K562 (cell line): ENCODE data around the gene RDH16. TPM values are rescaled to one million over a fixed set of nuclear protein-coding genes. Genes with fewer than 3 reads are reported as not detected.
A peak's percentile ranks its signal among the peaks of the same experiment; 100 is the strongest.

Experiments
- ATF6 ChIP-seq: sonication (generic); formaldehyde crosslinking; IDR thresholded peaks from 2 replicates; pipeline ENCODE4 v1.4.0; 2020; ENCODE audit warnings: mild to moderate bottlenecking, missing genetic modification reagents
- CHD1 ChIP-seq: fragments of 200-600 bp; sonication (generic); IDR thresholded peaks from one replicate; pipeline ENCODE4 v1.6.1; 2012; ENCODE audit warnings: mild to moderate bottlenecking, moderate library complexity, low read length, inconsistent platforms
- E2F6 ChIP-seq, 2 experiments: IDR thresholded peaks; 2 replicates each; pipeline ENCODE4 v1.6.1; 2011; ENCODE audit warnings: borderline replicate concordance in 1 of 2, control low read depth in 1 of 2, low read depth in 1 of 2, low read length in 1 of 2, mild to moderate bottlenecking in 1 of 2, mixed read lengths in 1 of 2, moderate library complexity in 1 of 2; ENCODE audit not compliant: insufficient read depth in 1 of 2, insufficient read length in 1 of 2, poor library complexity in 1 of 2, severe bottlenecking in 1 of 2; ENCODE audit errors: extremely low read depth in 1 of 2
- FOXA1 ChIP-seq: fragments of 450-650 bp; IDR thresholded peaks from 2 replicates; pipeline ENCODE4 v1.6.1; 2016; ENCODE audit warnings: mild to moderate bottlenecking, borderline replicate concordance
- FOXA3 ChIP-seq, 2 experiments: fragments of 450-650 bp in 1 of 2; sonication (generic) in 1 of 2; formaldehyde crosslinking; IDR thresholded peaks in 1 of 2; conservative IDR thresholded peaks in 1 of 2; 2 replicates each; pipeline versions ENCODE4 v1.4.0 to v1.8.0; 2020 to 2022; ENCODE audit warnings: mild to moderate bottlenecking in 2 of 2, missing genetic modification reagents in 1 of 2
- GTF2A2 ChIP-seq: IDR thresholded peaks from 2 replicates; pipeline ENCODE4 v1.6.1; 2016; ENCODE audit warnings: mild to moderate bottlenecking, missing genetic modification characterization, missing compliant biosample characterization
- MED1 ChIP-seq: sonication (generic); formaldehyde crosslinking; IDR thresholded peaks from 2 replicates; pipeline ENCODE4 v1.8.1; 2023; ENCODE audit warnings: missing genetic modification reagents, borderline replicate concordance
- NCOA6 ChIP-seq: fragments of 450-650 bp; IDR thresholded peaks from 2 replicates; pipeline ENCODE4 v1.6.1; 2017; ENCODE audit warnings: mild to moderate bottlenecking
- PHF20 ChIP-seq: fragments of 450-650 bp; IDR thresholded peaks from 2 replicates; pipeline ENCODE4 v1.6.1; 2018; ENCODE audit not compliant: partially characterized antibody
- SP1 ChIP-seq: sonication (generic); formaldehyde crosslinking; IDR thresholded peaks from 2 replicates; pipeline ENCODE4 v1.8.1; 2022; ENCODE audit warnings: mild to moderate bottlenecking, missing genetic modification reagents
- ZNF445 ChIP-seq: fragments of 250-450 bp; sonication (Bioruptor Pico); IDR thresholded peaks from 2 replicates; pipeline ENCODE4 v1.4.0; 2020; ENCODE audit warnings: low read depth, mild to moderate bottlenecking, moderate library complexity
- polyA plus RNA-seq, 8 experiments: library from polyadenylated mRNA; depleted of rRNA in 4 of 8; stranded (reverse) in 5 of 8; unstranded in 3 of 8; fragments of >200 nt; fragmentation: Nextera tagmentation in 2 of 8; fragmentation: Illumina TruSeq in 1 of 8; extraction: Ambion mirVana in 2 of 8; extraction: Trizol in 1 of 8; gene quantifications; 2 replicates each; pipeline versions ENCODE4 v1.2.1 to v1.2.3, GENCODE V29; 2011 to 2014; ENCODE audit warnings: inconsistent platforms in 1 of 8, missing spikeins in 1 of 8
- total RNA-seq, 7 experiments: library from RNA; depleted of rRNA in 6 of 7; stranded (reverse); fragments of >200 nt in 6 of 7; fragmentation: Illumina TruSeq in 2 of 7; extraction: Trizol in 2 of 7; gene quantifications; 2 replicates each; pipeline versions ENCODE4 v1.2.1 to v1.2.3, GENCODE V29; 2011 to 2021; ENCODE audit warnings: low replicate concordance in 1 of 7
- TF ChIP-seq, protein P1 (sequence below): sonication (generic); formaldehyde crosslinking; IDR thresholded peaks from 2 replicates; pipeline ENCODE4 v1.8.0; 2022; ENCODE audit warnings: mild to moderate bottlenecking, missing genetic modification reagents, borderline replicate concordance
- TF ChIP-seq, protein P2 (sequence below), 2 experiments: fragments of 450-650 bp; IDR thresholded peaks; 2 replicates each; pipeline ENCODE4 v1.6.1; 2016; ENCODE audit warnings: mild to moderate bottlenecking in 2 of 2, borderline replicate concordance in 1 of 2, low read depth in 1 of 2, moderate library complexity in 1 of 2

Gene RDH16
- total and polyA plus RNA-seq, 9 of the 15 experiments (the other 6 are each of a cell fraction or from before 2014, with no cell fraction given): 0.11 to 0.52 (median 0.22) TPM; not detected in 1

DNA sequence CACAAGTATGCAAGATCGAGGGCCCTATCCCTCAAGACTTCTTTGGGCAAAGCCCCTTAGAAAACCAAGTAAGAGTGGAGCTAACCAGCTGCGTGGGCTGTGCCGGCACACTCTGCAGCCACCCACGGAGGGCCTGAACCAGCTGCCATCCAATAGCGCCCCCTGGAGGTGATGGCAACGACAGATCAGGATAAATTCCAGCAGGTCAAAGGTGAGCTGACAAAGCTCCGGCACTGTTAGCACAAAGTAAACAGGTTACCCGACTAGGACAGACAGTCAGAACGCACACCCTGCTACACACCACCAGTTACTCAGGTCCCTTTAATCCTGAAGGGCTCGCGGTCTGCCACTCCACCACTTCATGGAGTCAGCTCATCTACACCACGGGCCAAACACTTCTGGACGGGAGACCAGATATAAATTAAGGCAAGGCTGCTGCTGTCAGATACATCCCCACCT lies 44.1 kb upstream of the RDH16 start (continued):
- TF ChIP-seq, protein P1, sequence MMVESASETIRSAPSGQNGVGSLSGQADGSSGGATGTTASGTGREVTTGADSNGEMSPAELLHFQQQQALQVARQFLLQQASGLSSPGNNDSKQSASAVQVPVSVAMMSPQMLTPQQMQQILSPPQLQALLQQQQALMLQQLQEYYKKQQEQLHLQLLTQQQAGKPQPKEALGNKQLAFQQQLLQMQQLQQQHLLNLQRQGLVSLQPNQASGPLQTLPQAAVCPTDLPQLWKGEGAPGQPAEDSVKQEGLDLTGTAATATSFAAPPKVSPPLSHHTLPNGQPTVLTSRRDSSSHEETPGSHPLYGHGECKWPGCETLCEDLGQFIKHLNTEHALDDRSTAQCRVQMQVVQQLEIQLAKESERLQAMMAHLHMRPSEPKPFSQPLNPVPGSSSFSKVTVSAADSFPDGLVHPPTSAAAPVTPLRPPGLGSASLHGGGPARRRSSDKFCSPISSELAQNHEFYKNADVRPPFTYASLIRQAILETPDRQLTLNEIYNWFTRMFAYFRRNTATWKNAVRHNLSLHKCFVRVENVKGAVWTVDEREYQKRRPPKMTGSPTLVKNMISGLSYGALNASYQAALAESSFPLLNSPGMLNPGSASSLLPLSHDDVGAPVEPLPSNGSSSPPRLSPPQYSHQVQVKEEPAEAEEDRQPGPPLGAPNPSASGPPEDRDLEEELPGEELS (CRISPR knock-in tag): no peak
- TF ChIP-seq E2F6 (IDR thresholded peaks at IDR 0.05; ENCODE audit: borderline replicate concordance in 1 of 2, extremely low read depth in 1 of 2, insufficient read depth in 1 of 2, insufficient read length in 1 of 2, low read depth in 1 of 2, low read length in 1 of 2, poor library complexity in 1 of 2, severe bottlenecking in 1 of 2) (no peak), PHF20 (no peak), ATF6 (CRISPR knock-in tag) (no peak), FOXA1 (no peak), CHD1 (no peak), SP1 (CRISPR knock-in tag) (no peak), NCOA6 (no peak), ZNF445 (CRISPR knock-in tag) (no peak), FOXA3 (CRISPR knock-in tag; conservative IDR thresholded peaks at IDR 0.05 in 1 of 2, IDR thresholded peaks at IDR 0.05 in 1 of 2) (peak; percentile 52 to 87), GTF2A2 (no peak), MED1 (CRISPR knock-in tag) (no peak)
- TF ChIP-seq, protein P2, sequence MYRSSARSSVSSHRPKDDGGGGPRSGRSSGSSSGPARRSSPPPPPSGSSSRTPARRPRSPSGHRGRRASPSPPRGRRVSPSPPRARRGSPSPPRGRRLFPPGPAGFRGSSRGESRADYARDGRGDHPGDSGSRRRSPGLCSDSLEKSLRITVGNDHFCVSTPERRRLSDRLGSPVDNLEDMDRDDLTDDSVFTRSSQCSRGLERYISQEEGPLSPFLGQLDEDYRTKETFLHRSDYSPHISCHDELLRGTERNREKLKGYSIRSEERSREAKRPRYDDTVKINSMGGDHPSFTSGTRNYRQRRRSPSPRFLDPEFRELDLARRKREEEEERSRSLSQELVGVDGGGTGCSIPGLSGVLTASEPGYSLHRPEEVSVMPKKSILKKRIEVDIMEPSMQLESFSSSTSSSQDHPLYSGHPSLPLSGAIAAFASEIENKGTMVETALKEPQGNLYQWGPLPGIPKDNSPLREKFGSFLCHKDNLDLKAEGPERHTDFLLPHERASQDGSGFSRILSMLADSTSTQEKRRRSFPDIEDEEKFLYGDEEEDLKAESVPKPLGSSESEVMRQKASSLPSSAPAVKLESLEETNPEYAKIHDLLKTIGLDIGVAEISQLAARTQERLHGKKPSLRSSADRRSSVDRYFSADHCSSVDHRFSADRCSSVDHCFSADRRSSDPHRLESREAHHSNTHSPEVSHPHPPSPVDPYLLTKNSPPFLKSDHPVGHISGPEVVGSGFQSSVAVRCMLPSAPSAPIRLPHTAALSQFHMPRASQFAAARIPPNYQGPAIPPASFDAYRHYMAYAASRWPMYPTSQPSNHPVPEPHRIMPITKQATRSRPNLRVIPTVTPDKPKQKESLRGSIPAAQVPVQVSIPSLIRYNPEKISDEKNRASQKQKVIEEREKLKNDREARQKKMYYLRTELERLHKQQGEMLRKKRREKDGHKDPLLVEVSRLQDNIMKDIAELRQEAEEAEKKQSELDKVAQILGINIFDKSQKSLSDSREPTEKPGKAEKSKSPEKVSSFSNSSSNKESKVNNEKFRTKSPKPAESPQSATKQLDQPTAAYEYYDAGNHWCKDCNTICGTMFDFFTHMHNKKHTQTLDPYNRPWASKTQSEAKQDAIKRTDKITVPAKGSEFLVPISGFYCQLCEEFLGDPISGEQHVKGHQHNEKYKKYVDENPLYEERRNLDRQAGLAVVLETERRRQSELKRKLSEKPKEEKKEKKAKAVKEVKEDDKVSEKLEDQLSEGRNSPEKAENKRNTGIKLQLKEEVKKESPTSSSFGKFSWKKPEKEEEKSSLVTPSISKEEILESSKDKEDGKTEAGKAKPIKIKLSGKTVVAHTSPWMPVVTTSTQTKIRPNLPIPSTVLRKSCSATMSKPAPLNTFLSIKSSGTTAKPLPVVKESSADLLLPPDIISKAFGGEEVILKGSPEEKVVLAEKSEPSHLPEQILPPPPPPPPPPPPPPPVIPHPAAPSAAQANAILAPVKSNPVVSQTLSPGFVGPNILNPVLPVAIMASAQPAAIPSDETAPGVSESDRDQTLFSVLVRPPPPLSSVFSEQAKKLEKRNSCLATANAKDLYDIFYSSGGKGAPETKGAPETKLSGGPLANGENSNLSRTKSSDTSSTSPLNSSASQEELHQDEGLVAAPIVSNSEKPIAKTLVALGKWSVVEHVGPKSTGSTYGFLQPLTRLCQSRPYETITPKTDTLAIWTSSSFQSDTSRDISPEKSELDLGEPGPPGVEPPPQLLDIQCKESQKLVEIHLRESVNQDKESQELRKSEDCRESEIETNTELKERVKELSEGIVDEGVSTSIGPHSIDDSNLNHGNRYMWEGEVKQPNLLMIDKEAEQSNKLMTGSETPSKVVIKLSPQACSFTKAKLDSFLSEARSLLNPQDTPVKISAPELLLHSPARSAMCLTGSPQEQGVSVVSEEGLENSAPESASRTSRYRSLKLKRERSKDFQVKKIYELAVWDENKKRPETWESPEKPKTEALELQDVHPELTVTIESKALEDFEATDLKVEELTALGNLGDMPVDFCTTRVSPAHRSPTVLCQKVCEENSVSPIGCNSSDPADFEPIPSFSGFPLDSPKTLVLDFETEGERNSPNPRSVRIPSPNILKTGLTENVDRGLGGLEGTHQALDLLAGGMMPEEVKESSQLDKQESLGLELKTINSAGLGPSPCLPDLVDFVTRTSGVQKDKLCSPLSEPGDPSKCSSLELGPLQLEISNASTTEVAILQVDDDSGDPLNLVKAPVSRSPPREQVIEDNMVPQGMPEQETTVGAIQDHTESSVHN (IDR thresholded peaks at IDR 0.05; ENCODE audit: borderline replicate concordance in 1 of 2, low read depth in 1 of 2): no peak
